AG08396 (cell line): ENCODE data around the gene XAGE5.
"Not testable (repeated sequence)": the region's sequence is repeated elsewhere in the genome, so short reads cannot be mapped to it uniquely, and the experiment has no call there.

Source experiments
- DNase-seq: peaks from one replicate; pipeline ENCODE4 v3.0.0; 2012; ENCODE audit warnings: low spot score, mixed read lengths

Gene XAGE5

DNA sequence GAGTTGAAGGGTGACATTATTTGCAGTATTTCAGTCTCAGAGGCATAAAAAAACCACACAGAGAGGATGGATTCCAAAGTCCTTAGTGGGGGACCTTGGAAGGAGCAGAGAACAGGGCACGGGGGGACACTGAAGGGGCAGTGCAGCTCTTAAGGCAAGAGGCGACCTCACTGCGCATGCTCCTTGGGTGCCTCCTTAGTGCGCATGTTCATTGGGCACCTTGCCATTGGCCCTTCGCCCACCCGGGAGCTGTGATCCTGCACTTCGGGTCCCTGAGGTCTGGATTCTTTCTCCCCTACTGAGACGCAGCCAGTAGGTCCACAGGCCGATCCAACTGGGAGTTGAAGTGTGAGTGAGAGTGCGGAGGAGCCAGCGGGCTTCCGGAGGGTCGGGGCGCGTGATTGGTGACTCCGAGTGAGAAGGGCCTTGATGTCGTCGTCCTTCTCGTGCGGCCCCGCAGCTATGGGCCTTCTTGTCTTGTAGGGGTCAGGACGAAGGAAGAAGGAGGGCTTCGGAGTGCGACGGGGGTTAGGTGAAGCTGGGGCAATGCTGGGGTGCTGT lies at the start of gene XAGE5:
XAGE5 (plus strand) TSS at position 223 of the 561 bp plus-strand sequence. CDS start 1,280 bp downstream, outside the sequence.
- DNase-seq: no peak

- not testable (repeated sequence) for DNase-seq
These were observed 45.1 kb upstream of the XAGE5 start for GRCh38 chrX:52765983-52766382.

DNA sequence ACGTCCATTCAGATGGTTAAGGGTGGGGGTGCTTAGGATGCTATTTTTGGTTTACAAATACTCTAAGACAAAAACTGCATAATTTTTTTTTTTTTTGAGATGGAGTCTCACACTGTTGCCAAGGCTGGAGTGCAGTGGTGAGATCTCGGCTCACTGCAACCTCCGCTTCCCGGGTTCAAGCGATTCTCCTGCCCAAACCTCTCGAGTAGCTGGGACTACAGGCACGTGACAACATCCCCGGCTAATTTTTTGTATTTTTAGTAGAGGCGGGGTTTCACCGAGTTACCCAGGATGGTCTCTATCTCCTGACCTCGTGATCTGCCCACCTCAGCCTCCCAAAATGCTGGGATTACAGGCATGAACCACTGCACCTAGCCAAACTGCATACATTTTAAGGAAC lies 37.6 kb upstream of the XAGE5 start:
- DNase-seq: not testable (repeated sequence)

DNA sequence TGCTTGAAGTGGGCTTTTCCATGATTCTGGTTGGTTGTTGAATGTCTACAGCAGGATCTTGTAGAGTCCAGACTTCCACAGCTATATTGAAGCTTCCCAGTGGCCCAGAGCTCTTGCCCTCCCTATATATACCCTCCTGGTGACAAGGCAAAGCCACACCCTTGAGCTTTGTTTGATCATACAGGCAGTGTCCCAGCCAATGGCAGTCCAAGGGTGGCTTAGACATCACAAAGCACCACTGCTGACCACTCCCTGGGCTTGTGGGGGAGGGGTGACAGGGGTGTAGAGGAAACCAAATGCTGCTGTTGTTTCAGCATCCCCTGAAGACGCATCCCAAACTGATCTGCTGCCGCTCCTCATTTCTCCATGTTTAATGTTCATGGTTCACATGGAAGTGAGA lies 13.8 kb upstream of the XAGE5 start, which contains the start of gene SPANXN5:
SPANXN5 (minus strand) TSS at position 101 of the 400 bp plus-strand sequence; CDS start at position 22, 79 bp downstream.
- not testable (repeated sequence) for DNase-seq

GRCh38 chrX:52804876-52805275 lies 6.2 kb upstream of the XAGE5 start:
- DNase-seq: not testable (repeated sequence)

DNA sequence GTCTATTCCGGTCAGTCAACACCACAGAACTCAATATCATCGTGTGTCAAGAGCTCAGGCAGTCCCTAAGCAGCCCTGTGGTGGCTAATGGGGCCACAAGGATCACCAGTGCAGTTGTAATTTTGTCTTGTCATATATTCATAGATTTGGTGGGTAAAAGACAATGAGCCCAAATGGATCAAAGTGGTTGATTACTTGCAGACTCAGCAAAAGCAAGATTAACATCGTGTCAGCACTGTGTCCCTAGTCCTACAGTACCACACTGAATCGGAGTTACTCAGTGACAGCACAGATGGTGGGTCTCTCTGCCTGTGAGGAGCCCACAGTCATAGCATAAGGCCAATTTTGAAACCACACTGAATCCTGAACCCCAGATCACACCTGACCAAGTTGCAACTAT lies 8.7 kb downstream of the XAGE5 start:
- no peak for DNase-seq

DNA sequence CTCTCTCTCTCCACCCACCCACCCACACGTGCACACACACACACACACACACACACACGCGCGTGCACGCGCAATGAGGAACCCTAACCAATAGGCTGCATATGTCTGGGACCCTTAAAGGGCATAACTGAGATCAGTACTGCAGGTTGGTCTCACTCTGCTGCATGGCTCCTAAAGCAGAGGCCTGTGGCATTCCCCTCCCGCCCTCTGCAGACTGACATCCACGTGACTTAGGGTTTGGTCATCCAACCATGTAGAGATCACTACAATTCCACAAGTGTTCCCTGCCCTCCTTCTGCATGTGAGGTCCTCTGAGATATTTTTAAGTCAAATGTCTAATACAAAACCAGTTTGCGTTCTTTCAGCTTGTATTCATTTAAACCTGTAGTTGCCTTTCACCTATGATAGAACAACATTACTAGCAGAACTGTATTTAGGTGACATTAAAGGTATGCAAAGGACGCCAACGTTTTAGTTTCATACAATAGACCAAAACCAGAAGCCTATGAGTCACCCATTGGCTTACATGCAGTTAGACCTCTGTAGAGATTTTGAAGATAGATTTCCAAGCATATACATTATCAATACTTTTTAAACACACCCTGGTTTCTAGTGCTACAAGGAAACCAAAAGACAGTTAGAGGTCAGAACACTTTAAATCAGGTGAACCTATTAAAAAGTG lies 10.1 kb downstream of the XAGE5 start:
- DNase-seq: no peak

- no peak for DNase-seq
These were observed 13.5 kb downstream of the XAGE5 start for GRCh38 chrX:52824608-52825007.

DNA sequence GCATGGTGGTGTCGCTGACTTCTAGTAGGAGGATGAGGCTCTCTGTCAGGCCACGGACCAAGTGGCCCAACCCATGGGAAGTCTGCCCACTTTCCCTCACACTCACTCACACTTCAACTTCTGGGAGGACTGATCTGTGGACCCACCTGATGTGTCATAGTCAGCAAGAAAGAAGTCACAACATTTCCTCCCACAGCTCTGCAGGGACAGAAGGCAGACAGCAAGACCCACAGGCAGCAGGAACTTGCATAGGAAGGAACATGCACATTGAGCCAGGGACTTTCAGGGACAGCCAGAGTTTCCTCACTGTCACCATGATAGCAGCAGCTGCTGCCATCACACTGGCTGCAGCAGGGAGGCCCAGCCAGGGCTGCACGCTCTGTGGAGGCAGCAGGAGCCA lies 19.5 kb downstream of the XAGE5 start:
- no peak for DNase-seq

DNA sequence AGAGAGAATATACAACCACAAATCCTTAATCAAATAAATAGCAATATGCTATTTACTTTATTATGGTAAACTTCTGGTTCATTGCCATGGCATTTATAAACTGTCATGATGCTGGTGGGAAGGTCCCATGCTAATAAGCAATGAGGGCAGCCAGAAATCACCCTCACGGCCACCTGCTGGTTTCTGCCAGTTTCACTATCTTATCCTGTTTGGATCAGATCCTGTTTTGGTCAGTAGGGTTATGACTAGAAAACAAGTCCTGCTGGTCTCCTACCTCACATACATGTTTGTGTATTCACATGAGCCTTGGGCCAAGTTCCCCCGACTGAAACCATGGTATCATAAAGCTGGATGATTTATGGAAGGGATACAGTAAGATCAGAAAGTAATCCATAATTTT lies 28.1 kb downstream of the XAGE5 start:
- DNase-seq: no peak

DNA sequence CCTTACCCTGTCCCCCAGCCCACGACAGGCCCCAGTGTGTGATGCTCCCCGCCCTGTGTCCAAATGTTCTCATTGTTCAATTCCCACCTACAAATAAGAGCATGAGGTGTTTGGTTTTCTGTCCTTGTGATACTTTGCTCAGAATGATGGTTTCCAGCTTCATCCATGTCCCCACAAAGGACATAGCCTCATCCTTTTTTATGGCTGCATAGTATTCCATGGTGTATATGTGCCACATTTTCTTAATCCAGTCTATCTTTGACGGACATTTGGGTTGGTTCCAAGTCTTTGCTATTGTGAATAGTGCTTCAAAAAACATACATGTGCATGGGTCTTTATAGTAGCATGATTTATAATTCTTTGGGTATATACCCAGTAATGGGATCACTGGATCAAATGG lies 32.5 kb downstream of the XAGE5 start:
- DNase-seq: not testable (repeated sequence)

DNA sequence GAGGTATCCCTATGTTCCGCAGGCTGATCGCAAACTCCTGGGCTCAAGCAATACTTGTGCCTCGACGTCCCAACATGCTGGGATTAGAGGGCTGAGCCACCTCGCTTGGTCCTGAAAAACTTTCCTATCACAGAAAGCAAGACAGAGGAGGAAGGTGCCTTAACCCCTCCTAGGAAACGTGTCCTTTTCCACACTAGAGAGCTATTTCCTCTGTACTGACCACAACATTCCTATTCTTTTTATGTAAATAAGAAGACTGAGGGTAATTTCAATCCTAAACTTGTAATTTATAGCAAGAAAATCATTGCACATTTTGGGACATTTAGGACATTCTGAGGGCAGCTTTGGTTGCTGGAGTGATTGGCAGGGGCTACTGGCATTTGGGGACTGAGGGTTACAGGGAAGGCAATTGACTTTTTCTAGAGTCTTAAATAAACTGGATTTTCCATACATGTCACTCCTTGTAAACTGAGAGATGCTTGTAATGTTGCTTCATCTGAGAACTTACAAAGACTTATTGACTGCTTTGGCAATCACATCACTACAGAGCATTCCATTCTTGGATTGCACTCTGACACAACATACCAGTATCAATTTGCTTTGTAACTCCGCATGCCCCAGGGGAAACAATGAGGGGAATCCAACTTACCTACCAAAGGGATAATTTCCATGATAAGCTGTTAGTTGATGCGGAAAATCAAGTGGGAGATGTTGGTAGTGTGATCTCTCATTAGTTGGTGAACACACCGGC lies 41.2 kb downstream of the XAGE5 start:
- no peak for DNase-seq

DNA sequence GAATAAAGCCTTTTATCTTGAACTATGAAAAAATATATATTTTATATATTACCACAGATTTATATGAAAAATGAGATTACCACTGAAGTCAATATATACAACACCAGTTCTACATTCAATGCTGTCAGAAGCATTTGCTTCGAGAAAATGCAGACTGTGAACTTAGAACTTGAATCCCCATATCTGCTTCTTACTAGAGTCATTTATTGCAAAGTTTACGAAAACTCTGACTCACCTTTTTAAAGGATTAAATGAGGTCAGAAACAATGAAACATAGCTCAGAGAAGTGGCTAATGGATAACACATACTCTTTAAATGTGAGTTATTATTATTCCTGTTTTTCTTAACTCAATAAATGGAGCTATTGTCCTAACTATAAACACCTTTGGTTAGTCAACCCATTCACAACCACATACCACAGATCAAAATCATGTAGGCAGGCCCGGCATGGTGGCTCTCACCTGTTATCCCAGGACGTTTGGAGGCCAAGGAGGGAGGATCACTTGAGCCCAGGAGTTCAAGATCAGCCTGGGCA lies 46.0 kb downstream of the XAGE5 start:
- not testable (repeated sequence) for DNase-seq

DNA sequence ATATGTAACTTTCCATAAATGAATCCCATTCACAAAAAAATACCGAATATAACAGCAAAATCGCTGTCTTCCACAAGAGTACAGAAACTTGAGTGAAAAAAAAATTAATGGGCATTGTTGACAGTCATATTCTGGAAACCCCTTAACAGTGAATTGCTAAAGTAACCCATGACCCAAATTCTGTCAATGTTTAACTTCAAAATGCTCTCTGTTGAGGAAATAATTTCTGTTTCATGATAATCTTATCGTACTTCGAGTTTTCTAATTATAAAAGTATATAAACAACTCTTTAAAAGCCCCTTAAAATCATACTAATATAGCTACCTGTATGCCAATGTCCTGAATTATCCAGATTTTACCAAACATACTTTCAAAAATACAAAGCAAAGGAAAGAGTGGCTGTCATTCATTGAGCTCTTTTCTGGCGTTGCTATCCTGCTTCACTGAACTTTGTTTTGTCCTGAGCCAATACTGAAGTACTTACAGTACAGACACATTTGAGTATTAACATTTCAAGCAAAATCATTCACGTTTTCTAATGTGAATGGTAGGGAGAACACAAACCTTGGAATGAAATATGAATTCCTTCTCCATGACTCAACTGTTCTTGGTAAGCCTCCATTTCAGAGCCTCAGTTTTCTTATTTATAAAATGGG lies 54.4 kb downstream of the XAGE5 start:
- no peak for DNase-seq
